Coronary artery (tissue), 2 donors: ENCODE results near the gene HS3ST4.

ENCODE experiments used
- DNase-seq: peaks from one replicate; pipeline ENCODE4 v3.0.0-alpha.2; 2017; ENCODE audit warnings: low spot score
- H3K27ac ChIP-seq, 2 donors: fragments of 200-600 bp; sonication (generic); one replicate each; pipeline ENCODE4 v1.5.1; 2016 to 2019
- H3K4me3 ChIP-seq: fragments of 200-600 bp; sonication (generic); 2 replicates; pipeline ENCODE4 v1.5.1; 2016; ENCODE audit warnings: mild to moderate bottlenecking, moderate library complexity
- TF ChIP-seq, protein P1 (sequence below): fragments of 200-600 bp; sonication (generic); IDR thresholded peaks from one replicate; pipeline ENCODE4 v1.5.1; 2019; ENCODE audit warnings: antibody characterized with exemption

HS3ST4 gene

DNA sequence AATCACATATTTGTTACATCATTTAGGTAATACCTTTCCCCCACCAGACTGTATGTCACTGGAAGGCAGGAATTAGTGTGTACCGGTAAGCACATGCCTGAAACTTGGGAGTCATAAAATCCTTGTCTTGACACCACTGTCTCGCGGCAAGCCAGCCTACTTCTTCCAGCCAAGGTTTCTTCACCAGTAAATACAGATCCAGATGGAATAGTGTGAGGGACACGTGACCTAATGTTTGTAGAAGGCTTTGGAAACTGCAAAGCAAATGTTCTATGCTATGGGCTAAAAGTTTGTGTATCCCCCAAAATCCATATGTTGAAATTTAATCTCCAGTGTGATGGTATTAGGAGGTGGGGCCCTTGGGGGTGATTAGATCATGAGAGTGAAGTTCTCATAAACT, 126.1 kb downstream of the HS3ST4 start:
- H3K4me3 ChIP-seq, result no peak overlapping the region
- TF ChIP-seq, protein P1, sequence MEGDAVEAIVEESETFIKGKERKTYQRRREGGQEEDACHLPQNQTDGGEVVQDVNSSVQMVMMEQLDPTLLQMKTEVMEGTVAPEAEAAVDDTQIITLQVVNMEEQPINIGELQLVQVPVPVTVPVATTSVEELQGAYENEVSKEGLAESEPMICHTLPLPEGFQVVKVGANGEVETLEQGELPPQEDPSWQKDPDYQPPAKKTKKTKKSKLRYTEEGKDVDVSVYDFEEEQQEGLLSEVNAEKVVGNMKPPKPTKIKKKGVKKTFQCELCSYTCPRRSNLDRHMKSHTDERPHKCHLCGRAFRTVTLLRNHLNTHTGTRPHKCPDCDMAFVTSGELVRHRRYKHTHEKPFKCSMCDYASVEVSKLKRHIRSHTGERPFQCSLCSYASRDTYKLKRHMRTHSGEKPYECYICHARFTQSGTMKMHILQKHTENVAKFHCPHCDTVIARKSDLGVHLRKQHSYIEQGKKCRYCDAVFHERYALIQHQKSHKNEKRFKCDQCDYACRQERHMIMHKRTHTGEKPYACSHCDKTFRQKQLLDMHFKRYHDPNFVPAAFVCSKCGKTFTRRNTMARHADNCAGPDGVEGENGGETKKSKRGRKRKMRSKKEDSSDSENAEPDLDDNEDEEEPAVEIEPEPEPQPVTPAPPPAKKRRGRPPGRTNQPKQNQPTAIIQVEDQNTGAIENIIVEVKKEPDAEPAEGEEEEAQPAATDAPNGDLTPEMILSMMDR, result no peak
- no peak for DNase-seq
- no peak overlapping the region for H3K27ac ChIP-seq

DNA sequence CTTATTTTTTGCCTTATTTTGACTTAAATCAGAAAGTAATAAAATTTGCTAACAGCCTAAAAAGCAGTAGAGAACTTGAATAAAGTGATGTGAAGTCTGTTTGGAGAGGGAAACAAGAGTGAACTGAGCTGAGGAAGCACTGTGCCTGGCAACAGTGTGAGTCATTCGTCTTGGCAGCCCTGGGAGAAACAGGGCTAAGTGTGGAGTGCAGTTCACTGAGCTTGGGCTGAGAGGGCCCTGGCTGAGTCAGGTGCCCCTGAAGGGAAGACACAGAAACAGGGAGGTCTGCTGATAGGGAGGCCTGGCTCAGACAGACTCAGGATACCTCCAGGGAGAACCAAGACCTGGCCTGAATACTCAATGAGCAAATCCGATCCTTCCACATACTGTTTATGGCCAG, 132.1 kb downstream of the HS3ST4 start:
- Histone ChIP-seq H3K27ac (no peak overlapping the region), H3K4me3 (no peak overlapping the region)
- no peak for DNase-seq
- TF ChIP-seq, protein P1, result no peak

DNA sequence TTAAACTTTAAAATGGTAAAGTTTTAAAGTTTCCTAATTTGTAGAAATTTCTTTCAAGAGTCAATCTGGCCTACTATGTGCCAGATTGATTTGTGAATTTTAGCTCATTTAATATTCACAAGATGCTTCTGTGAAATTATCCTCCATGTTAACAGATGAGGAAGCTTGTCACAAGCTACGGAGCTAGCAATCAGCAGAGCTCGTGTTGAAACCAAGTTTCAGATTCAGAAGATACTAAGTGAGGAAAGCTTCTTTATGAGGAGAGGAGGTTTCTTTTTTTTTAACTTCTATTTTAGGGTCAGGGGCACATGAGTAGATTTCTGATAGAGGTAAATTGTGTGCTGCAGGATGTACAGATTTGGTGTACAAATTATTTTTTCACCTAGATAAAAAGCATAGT, 135.9 kb downstream of the HS3ST4 start:
- no peak overlapping the region for H3K27ac ChIP-seq
- TF ChIP-seq, protein P1, result no peak
- no peak for DNase-seq
- no peak overlapping the region for H3K4me3 ChIP-seq

DNA sequence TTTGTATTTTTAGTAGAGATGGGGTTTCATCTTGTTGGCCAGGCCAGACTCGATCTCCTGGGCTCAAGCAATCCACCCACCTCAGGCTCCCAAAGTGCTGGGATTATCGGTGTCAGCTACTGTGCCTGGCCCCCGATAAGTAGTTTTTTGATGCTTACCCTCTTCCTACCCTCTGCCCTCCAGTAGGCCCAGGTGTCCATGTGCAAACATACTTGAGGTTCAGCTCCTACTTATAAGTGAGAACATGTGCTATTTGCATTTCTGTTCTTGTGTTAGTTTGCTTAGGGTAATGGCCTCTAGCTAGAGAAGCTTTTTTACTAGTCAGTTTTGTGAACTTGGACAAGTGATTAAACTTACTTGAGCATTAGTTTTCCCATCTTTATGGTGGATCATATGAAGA, 136.8 kb downstream of the HS3ST4 start:
- no peak for DNase-seq
- Histone ChIP-seq H3K4me3 (no peak overlapping the region), H3K27ac (no peak overlapping the region)
- TF ChIP-seq, protein P1, result no peak

DNA sequence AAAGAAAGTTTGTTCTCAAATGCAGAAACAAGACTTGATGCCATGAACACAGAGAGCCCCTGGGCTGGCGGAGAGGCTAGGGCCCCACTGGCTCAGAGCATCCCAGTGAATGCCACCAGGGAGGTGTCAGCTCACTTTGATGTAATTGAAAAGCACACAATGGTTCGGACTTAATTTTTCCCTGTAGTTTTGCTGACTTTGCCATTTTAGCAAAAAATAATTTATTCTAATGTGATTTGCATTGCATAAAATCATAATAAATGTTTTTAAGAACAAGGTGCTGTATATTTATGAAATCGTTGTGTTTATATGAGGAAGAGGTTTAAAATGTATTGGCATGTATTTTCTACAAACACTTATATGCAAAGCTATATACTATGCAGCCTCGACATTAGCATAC, 140.5 kb downstream of the HS3ST4 start:
- no peak overlapping the region for H3K27ac ChIP-seq
- TF ChIP-seq, protein P1, result no peak
- DNase-seq, result no peak
- H3K4me3 ChIP-seq, result no peak overlapping the region

DNA sequence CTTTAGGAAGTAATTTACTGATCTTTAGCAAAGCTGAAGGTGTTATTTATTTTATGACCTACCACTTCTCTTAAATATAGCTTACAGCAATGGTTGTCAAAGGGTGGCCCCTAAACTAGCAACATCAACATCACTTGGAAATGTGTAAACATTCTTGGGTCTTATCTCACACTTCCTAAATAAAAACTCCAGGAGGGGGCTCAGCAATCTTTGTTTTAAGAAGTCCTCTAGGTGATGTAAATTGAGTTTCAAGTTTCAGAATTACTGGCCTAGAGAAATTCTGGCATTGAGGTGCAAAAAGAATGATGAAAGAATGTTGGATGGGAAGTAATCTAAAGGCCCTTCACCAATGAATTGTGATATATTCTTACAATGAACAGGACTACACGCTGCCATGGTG, 142.3 kb downstream of the HS3ST4 start:
- TF ChIP-seq, protein P1, result no peak
- DNase-seq, result no peak
- no peak overlapping the region for H3K27ac ChIP-seq
- no peak overlapping the region for H3K4me3 ChIP-seq

DNA sequence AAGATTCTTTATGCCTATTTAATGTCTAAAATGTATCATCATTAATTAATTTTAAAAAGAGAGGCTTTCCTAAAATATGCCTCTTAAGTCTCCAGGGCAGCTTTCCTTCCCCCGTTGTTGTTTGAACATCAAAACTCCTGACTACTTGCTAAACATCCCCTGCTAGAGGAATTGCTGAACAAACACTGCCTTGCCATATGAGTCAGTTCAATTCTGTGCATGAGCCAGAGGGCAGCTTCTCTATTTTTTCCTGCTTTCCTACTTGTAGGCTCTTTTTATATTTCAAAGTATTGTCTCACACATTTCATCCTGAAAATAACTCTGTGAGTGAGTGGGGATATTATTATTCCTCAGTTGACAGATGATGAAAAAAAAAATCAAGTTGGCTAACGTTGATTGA, 143.4 kb downstream of the HS3ST4 start:
- no peak for DNase-seq
- H3K4me3 ChIP-seq, result no peak overlapping the region
- no peak overlapping the region for H3K27ac ChIP-seq
- TF ChIP-seq, protein P1, result no peak
